ENCODE data around the gene CHMP1B.
"Not testable (repeated sequence)": the region's sequence is repeated elsewhere in the genome, so short reads cannot be mapped to it uniquely, and the experiment has no call there.

The CHMP1B gene

DNA sequence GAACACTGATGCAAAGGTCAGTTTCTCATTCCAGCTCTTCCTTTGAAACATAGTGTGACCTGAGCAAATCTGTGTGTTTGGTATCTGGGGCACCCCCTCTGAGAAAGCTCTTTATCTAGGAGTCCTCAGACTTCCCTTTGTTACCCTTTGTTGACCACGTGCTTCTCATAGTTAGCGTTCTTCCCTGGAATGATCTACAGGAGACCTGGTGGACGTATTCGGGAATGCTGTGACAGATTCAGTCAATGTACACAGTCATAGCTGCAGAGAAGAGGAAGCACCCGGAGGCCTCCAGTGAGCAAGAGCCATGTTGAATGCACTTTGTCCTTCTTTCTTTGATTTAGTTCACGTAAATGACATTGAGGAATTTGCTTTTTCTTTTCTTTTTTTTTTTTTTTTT lies 10.7 kb upstream of the CHMP1B start:
- no peak for DNase-seq

GRCh38 chr18:11842562-11842961 lies 8.7 kb upstream of the CHMP1B start:
- DNase-seq = no peak

DNA sequence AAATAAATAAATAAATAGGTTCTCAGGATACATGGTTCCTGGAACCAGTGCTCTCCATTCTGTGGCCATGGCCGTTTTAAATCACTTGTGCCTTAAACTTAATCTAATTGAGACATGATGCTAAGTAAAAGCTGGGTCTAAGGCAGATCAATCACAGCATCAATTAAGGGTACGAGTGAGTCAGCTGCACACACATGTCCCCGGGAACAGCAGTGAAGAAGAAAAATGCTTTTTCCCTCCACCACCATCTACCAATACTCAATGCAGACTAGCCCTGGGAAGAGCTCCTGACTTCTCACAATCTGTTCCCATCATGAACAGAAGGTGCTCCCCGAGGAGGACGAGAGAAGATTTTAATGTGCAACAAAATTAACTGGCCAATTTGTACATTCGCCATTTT lies 6.8 kb upstream of the CHMP1B start:
- DNase-seq = no peak

DNA sequence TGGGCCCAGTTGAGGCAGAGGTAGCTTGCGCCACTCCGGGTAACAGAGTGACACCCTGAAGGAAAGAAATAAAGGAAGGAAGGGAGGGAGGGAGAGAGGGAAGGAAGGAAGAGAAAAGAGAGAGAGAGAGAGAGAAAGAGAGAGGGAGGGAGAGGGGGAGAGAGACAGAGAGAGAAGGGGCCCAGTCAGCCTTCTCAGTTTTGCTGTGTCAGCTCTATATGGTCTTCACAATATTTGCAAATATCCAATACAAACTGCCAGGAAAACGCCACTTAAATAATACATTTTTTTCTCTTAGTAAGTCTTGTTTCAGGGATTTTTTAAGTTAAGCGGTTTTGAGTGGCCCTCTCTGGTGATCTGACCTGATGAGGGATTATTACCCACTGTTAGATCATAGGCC lies 5.6 kb upstream of the CHMP1B start:
- no peak for DNase-seq

GRCh38 chr18:11847811-11848210 lies 3.4 kb upstream of the CHMP1B start:
- no peak for DNase-seq

DNA sequence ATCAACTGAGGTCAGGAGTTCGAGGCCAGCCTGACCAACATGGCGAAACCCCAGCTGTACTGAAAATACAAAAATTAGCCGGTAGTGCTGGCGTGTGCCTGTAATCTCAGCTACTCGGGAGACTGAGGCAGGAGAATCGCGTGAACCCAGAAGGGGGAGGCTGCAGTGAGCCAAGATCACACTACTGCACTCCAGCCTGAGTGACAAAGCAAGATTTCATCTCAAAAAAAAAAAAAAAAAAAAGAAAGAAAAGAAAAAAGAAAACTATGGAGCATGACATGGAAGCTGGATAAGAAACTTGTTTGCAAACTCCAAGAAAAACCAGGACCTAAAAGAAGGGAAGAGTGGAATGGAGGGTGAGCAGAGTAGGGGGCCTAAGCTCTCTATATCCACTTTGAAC lies 1.9 kb upstream of the CHMP1B start:
- no peak for DNase-seq

DNA sequence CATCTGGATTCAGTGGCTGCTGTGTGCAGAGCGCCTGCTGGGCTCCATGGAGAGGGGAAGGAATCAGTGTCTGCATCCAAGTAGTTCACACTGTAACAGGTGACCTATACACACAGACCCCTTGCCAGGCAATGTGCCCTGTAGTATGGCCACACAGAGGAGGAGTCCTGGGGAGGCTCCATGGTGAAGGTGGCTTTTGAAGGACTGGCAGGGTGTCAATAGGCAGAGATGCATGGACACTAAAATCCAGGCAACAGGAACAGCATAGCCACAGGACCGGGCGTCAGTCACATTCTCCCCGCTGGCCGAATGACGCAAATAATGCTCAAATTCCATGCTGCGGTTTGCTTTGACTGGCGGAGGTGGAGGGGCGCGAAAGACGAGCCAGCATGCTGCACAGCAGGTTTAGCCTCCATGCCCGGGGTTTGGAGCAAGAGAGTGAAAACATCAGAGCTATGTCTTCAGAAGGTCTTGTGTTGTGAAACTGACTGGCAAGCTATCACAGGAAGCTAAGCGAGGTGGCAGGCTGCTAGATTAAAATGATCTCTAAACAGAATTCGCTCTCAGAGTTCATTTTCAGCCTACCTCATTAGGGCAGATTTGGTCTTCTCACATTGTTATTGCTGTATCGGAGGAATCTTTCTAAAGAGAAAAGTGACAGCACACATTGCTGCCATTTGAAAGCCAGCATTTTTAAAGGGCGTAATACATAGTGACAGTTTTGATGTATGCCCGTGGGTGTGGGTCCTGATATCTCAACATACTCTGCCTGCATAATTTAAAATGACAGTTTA lies 1.2 kb upstream of the CHMP1B start:
- DNase-seq = peak; percentile 57 to 62

GRCh38 chr18:11850821-11851145 lies 430 bp upstream of the CHMP1B start:
- DNase-seq = no peak

DNA sequence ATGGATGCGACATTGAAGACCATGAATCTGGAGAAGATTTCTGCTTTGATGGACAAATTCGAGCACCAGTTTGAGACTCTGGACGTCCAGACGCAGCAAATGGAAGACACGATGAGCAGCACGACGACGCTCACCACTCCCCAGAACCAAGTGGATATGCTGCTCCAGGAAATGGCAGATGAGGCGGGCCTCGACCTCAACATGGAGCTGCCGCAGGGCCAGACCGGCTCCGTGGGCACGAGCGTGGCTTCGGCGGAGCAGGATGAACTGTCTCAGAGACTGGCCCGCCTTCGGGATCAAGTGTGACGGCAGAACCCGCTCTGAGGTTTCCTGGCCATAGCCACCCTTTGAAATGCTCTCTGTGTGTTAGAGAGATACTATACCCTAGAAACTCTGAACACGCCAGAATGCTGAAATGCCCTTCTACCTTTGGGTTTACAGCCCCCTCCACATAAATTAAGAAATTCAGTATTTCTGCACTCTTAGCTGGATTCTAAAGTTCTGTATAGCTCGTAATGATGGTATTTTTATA lies 659 bp downstream of the CHMP1B start:
- peak; percentile 44 to 51 for DNase-seq

DNA sequence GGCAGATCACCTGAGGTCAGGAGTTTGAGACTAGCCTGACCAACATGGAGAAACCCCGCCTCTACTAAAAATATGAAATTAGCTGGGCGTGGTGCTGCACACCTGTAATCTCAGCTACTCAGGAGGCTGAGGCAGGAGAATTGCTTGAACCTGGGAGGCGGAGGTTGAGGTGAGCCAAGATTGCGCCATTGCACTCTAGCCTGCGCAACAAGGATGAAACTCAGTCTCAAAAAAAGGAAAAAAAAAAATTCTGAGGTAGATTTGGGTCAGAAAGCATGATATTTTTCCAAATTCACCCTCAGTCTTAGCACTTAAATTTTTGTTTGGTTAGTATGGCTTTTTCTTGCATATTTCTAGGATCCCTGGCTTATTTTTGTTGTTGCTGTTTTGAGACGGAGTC lies 3.3 kb downstream of the CHMP1B start:
- not testable (repeated sequence) for DNase-seq

DNA sequence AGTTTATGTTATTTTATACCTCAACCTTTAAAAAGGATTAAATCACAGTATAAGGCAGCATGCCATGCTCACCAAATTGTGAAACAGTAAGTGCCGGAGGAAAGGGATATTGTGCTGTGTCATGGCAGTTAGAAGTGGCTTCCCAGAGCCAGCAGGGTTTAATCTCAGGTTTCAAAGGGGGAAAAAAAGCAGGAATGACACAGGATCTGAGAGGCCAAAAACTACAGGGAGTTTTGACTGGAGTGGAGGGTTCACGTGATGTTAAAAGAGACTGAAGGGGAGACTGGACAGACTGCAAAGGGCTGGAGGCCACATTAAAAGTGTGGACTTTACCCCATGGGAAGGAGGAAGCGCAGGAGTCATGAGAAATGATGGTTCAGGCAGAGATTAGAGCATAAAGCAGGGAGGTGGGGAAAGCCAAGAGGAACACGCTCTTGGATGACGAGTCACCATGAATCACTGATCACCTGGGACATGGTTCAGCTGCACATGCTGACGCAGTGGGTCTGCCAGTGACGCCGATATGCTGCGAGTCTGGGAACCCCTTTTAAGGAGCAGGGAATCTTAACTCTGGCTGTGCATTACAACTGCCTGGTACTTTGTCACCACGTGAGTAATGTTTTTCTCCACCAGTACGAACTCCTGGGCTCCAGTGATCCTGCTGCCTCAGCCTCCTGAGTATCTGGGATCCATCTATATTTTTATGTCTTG lies 6.1 kb downstream of the CHMP1B start:
- no peak for DNase-seq

DNA sequence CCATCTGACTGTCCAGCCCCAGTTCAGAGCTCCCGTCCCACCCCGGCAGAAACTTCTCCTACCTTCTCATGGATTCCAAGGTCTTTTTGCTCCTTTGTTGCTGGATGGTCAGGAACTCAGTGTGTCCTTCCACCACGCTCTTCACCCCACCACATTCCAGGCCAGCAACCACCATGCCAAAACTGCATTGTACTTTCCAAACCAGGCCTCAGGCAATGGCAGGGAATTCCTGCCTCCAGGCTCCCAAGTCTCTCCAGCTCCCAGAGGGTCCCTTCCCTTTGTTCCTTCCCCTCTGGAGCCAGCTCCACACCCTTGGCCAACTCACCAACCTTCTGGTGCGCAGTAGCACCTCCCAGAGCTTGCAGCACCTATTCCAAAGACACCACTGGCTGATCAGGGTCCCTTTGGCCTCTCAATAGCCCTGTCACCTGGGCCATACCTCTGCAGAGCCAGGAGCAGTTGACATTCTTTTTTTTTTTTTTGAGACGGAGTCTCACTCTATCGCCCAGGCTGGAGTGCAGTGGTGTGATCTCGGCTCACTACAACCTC lies 8.1 kb downstream of the CHMP1B start:
- no peak for DNase-seq

DNA sequence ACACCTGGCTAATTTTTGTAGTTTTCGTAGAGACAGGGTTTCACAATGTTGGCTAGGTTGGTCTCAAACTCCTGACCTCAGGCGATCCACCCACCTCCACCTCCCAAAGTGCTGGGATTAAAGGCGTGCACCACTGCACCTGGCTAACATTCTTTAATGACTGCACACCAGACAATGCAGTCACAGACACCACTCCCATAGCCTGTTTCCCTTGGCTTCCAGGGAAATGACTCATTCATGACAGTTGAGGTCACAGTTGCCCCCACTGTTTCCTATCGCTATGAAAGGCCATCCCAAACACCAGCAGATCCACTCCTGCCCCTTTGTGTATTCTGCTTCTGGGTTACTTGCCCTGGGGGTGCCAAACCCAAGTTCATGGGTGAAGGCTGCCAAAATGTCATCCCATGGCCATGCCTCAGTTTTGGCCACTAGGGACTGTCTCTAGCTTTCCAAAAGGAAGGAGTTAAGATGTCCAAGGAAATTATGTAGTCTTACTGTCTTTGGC lies 8.7 kb downstream of the CHMP1B start:
- no peak for DNase-seq

- no peak for DNase-seq
Observed at GRCh38 chr18:11860594-11861450, 9.6 kb downstream of the CHMP1B start.

DNA sequence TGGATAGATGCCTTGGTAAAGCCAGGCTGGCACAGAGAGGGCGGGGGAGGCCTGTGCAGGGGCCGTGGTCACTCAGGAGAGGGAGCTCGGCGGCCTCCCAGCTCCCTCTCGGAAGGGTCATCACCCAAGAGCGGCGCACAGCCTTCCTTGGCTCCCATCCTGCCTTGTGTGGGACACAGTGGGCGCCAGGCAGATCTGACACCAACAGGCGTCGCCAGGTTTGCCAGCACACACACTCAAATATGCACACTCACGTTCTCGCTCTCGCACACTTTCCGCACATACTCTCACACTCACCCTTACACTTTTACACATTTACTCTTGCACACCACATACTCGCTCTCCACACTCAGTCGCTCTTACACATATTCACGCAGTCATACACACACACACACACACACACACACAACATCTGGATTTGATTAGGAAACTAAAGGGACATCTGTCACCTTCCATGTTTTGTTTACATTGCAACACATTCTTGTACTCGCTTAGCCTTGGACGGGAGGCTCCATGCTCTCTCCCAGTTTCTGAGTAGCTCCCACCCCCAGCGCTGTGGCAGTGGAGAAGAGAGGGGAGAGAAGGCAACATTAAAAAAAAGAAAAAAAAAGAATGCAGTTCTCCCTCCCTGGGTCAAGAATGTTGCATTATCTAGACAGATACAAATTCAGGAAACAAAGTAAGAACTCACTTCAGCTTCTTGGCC lies 10.5 kb downstream of the CHMP1B start:
- no peak for DNase-seq

DNA sequence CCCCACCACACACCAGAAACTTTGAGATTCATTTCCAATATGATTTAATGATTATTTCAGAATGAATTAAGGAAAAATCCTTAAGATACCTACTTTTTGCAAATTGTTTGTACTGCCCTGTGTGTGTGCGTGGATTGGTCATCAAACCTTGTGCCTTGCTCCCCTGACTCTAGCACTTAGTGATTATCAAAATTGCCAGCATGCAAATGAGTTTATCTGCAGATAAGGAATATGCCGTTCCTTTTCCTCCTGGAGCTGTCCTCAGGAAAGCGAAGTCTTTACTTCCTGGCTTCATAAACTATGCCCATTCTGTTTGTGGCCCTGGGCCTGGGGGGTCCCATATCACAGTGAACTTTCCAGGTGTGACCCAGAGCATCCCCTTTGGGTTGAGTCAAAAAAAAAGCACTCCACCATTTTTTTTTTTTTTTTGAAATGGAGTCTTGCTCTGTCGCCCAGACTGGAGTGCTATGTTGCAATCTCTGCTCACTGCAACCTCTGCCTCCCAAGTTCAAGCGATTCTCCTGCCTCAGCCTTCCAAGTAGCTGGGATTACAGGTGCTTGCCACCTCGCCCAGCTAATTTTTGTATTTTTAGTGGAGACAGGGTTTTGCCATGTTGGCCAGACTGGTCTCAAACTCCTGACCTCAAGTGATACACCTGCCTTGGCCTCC lies 11.4 kb downstream of the CHMP1B start:
- no peak for DNase-seq

DNA sequence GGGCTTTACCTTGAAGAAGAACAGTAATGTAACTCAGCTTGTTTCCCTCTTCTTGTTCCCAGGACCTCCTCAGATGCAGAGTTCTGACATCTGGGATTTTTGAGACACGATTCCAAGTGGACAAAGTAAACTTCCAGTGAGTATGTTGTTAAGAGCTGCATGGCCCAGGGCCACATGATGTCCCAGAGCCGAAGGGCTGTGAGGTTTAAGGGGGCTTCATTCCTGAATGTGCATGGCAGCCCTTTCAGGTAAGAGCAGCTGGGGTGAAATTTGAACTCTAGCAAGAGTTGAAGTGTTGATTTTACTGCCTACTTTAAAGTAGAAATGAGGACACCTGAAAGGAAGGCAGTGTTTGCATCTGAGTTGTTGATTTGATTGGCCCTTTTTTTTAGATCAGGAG lies 13.3 kb downstream of the CHMP1B start:
- no peak for DNase-seq

- DNase-seq = no peak
Observed at GRCh38 chr18:11865071-11865470, 13.9 kb downstream of the CHMP1B start.

DNA sequence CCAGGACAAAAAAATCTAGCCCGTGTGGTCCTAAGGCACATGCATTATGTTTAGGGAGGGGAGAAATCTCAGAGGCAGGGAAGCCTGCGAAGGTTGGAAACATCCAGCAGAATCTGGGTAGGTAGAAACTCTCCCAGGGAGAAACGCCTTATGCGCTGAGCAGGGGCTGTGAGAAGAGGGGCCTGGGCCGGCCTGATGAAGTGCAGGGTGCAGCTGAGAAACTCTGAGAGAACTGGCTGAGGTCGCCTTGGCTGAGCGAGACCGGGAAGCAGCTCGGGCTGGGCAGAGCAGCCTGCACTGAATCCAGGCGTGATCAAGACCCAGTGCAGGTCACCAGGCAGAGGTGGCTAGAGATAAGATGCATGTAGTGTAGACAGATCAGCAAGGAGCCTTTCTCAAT lies 15.1 kb downstream of the CHMP1B start:
- no peak for DNase-seq

DNA sequence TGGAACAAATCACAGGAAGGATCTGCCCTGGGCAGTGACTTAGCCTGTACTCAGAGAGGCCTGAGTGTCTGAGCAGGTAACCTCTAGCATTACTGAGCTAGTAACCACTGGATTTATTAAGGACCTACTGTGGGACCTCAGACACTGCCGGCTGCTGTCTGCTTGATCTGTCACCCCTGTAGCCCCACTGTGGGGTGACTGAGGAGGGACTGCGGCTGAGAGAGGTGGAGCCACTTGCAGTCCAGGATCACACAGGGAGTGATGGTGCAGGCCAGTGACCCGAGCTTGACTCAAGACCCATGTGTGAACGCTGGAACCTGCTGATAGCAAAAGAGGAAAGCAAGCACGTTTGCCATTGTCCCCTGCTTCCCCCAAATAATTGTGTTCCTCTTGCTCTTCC lies 15.6 kb downstream of the CHMP1B start:
- no peak for DNase-seq

- DNase-seq = no peak
Observed at GRCh38 chr18:11868230-11868629, 17.0 kb downstream of the CHMP1B start.

- DNase-seq = no peak
Observed at GRCh38 chr18:11871501-11871900, 20.3 kb downstream of the CHMP1B start.
